HCT116 (cell line): ENCODE results near the gene MSI2. TPM values are rescaled to one million over a fixed set of nuclear protein-coding genes. Genes with fewer than 3 reads are reported as not detected.

Source experiments
- ATAC-seq: fragments of 200-7000 bp; cut with Tn5 transposase; 2 replicates; pipeline ENCODE4 v1.9.1; 2020; ENCODE audit warnings: mild to moderate bottlenecking, moderate library complexity
- BruUV-seq: library from RNA; stranded (reverse); fragments of 400-500 nt; replicated peaks from 2 replicates; lab custom pipeline; 2021; lab: Mats Ljungman, UMichigan
- CTCF ChIA-PET: fragments of 300-600 bp; sonication (Branson Sonifier 250); formaldehyde crosslinking; loops from one replicate; lab custom pipeline; 2021; ENCODE audit warnings: antibody characterized with exemption; lab: Charles Lee
- POLR2A ChIA-PET: fragments of 300-600, 350-600 bp; sonication (Branson Sonifier 250); formaldehyde crosslinking; loops from one replicate; lab custom pipeline; 2021; ENCODE audit warnings: antibody characterized with exemption; lab: Charles Lee
- RAD21 ChIA-PET, 2 experiments: fragments of 300-600 bp; sonication (Branson Sonifier 250); formaldehyde crosslinking; loops; one replicate each; lab custom pipeline; 2023; ENCODE audit warnings: low total read pairs in 2 of 2; ENCODE audit not compliant: uncharacterized antibody in 2 of 2, unreplicated experiment in 2 of 2, low non-redundant PET in 1 of 2; lab: Charles Lee
- DNase-seq: peaks from one replicate; pipeline ENCODE4 v3.0.0-alpha.2; 2010; ENCODE audit warnings: low read depth, low spot score
- H2AFZ ChIP-seq: fragments of 200-600 bp; shearing (Covaris generic), sonication (generic); 2 replicates; pipeline ENCODE4 v1.6.1; 2017; ENCODE audit warnings: low read depth, mixed run types, mixed read lengths, antibody characterized with exemption, low read length; ENCODE audit not compliant: poor library complexity, severe bottlenecking
- H3K27ac ChIP-seq: 2 replicates; pipeline ENCODE4 v1.5.1; 2012; ENCODE audit warnings: low read depth, low read length
- H3K27me3 ChIP-seq: fragments of 200-600 bp; sonication (generic); 2 replicates; pipeline ENCODE4 v1.6.1; 2016; ENCODE audit warnings: mixed run types, low read length, mixed read lengths; ENCODE audit not compliant: insufficient read depth
- H3K36me3 ChIP-seq, 2 experiments: fragments of 200-500 bp in 1 of 2; fragments of 200-600 bp in 1 of 2; sonication (Bioruptor generic) in 1 of 2; sonication (generic) in 1 of 2; 2 replicates each; pipeline versions ENCODE4 v1.5.1 to v1.6.1; 2014 to 2016; ENCODE audit warnings: low read length in 2 of 2, inconsistent platforms in 1 of 2, mixed read lengths in 1 of 2, mixed run types in 1 of 2; ENCODE audit not compliant: insufficient read depth in 2 of 2, control insufficient read depth in 1 of 2
- H3K4me1 ChIP-seq, 2 experiments: fragments of 200-600 bp in 1 of 2; sonication (generic) in 1 of 2; 2 replicates each; pipeline versions ENCODE4 v1.5.1 to v1.6.1; 2012 to 2017; ENCODE audit warnings: low read length in 2 of 2, inconsistent platforms in 1 of 2, mild to moderate bottlenecking in 1 of 2, mixed read lengths in 1 of 2, mixed run types in 1 of 2, moderate library complexity in 1 of 2; ENCODE audit not compliant: insufficient read depth in 2 of 2, control insufficient read depth in 1 of 2
- H3K4me2 ChIP-seq: fragments of 200-600 bp; sonication (generic); 2 replicates; pipeline ENCODE4 v1.6.1; 2017; ENCODE audit warnings: mixed run types, low read length, mixed read lengths
- H3K4me3 ChIP-seq, 2 experiments: fragments of 200-600 bp in 1 of 2; sonication (generic) in 1 of 2; replicated peaks in 1 of 2; 2 replicates each; pipeline ENCODE4 v1.5.1; 2011 to 2016; ENCODE audit warnings: low read length in 2 of 2, control low read depth in 1 of 2, low read depth in 1 of 2, mild to moderate bottlenecking in 1 of 2, mixed read lengths in 1 of 2, mixed run types in 1 of 2
- H3K79me2 ChIP-seq: fragments of 200-600 bp; sonication (generic); 2 replicates; pipeline ENCODE4 v1.6.1; 2017; ENCODE audit warnings: mild to moderate bottlenecking, mixed run types, low read length, moderate library complexity, mixed read lengths; ENCODE audit not compliant: insufficient read depth
- H3K9ac ChIP-seq: fragments of 200-600 bp; sonication (generic); 2 replicates; pipeline ENCODE4 v1.6.1; 2016; ENCODE audit warnings: low read length, mixed read lengths
- H3K9me2 ChIP-seq: fragments of 200-600 bp; sonication (generic), shearing (Covaris generic); 2 replicates; pipeline ENCODE4 v1.6.1; 2017; ENCODE audit warnings: mixed run types, mild to moderate bottlenecking, moderate library complexity; ENCODE audit not compliant: insufficient read depth
- H3K9me3 ChIP-seq, 2 experiments: fragments of 200-500 bp in 1 of 2; fragments of 200-600 bp in 1 of 2; sonication (Bioruptor generic) in 1 of 2; sonication (generic) in 1 of 2; 2 replicates each; pipeline ENCODE4 v1.6.1; 2014 to 2017; ENCODE audit warnings: low read length in 2 of 2, mixed read lengths in 2 of 2, inconsistent platforms in 1 of 2, low read depth in 1 of 2, mild to moderate bottlenecking in 1 of 2, mixed run types in 1 of 2, moderate library complexity in 1 of 2; ENCODE audit not compliant: control insufficient read depth in 1 of 2, insufficient read depth in 1 of 2
- H4K20me1 ChIP-seq: fragments of 200-600 bp; sonication (generic), shearing (Covaris generic); 2 replicates; pipeline ENCODE4 v1.6.1; 2017; ENCODE audit warnings: mixed run types, mild to moderate bottlenecking, moderate library complexity; ENCODE audit not compliant: insufficient read depth
- CEBPB ChIP-seq: IDR thresholded peaks from 2 replicates; pipeline ENCODE4 v1.6.1; 2012; ENCODE audit warnings: low read depth
- ELF1 ChIP-seq: IDR thresholded peaks from 2 replicates; pipeline ENCODE4 v1.6.1; 2012; ENCODE audit warnings: low read depth, borderline replicate concordance
- EZH2 ChIP-seq: fragments of 200-600 bp; sonication (generic); IDR thresholded peaks from 2 replicates; pipeline ENCODE4 v1.6.1; 2017; ENCODE audit warnings: antibody characterized with exemption, mixed run types
- POLR2AphosphoS5 ChIP-seq: IDR thresholded peaks from 2 replicates; pipeline ENCODE4 v1.6.1; 2011; ENCODE audit warnings: mild to moderate bottlenecking, low read depth, low read length, moderate library complexity
- RAD21 ChIP-seq: IDR thresholded peaks from 2 replicates; pipeline ENCODE4 v1.6.1; 2012; ENCODE audit warnings: low read depth, mild to moderate bottlenecking
- intact Hi-C: fragments of 100-400 bp; cut with micrococcal nuclease; formaldehyde crosslinking; loops from 2 replicates; pipeline ENCODE4 v1.10.0; 2022
- total RNA-seq: library from RNA; stranded (reverse); gene quantifications from one replicate; pipeline ENCODE4 v1.2.1, GENCODE V29; 2021; ENCODE audit not compliant: unreplicated experiment
- TF ChIP-seq, protein P1 (sequence below), 3 experiments: fragments of 200-600 bp in 1 of 3; sonication (generic) in 1 of 3; IDR thresholded peaks in 2 of 3; conservative IDR thresholded peaks in 1 of 3; 2 replicates each; pipeline ENCODE4 v1.5.1; 2012 to 2017; ENCODE audit warnings: low read depth in 2 of 3, low read length in 2 of 3, antibody characterized with exemption in 1 of 3, borderline replicate concordance in 1 of 3, control low read depth in 1 of 3, mild to moderate bottlenecking in 1 of 3, mixed read lengths in 1 of 3, mixed run types in 1 of 3, moderate library complexity in 1 of 3; ENCODE audit not compliant: insufficient read depth in 1 of 3
- TF ChIP-seq, protein P2 (sequence below): IDR thresholded peaks from 2 replicates; pipeline ENCODE4 v1.6.1; 2012

MSI2 gene
- total RNA-seq, 1 experiment from 2014 or later, result 137 TPM

DNA sequence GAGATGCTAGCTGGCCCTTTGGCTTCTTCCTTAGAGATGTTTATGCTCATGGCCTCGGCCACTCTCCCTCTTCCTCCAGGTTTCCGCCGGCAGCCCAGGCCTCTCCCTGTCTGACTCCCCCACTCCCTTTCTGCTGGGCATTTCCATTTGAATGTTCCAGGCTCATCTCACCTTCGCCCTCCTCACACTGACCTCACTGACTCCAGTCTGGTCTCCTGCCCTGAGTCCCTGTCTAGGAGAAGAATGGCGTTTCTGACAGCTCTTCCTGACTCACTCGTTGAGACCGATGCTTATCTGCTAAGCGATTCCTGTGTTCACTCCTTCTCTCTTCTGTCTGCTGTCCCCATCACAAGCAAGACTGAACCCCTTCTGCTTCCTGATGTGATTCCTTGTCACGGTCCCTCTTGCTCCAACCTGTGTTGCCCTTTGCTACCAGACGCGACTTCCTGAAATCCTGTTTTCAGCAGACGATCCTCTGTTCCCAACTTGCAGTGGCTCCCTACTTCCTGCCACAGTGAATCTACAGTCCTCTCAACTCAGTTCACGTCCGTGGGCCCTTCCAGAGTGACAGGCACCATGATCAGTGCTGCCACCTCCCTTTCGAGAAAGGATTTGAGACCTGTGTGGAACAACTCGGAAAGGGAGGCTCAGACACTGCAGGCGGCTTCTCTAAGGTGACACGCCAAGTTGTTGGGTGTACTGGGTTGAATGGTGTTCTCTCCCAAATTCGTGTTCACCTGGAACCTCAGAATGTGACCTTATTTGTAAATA lies 176.4 kb downstream of the MSI2 start:
- Histone ChIP-seq H3K9me2 (no peaks in the 10 kb centered on the region), H3K4me2 (no peak overlapping the region), H3K4me1 (peaks cover 21 to 25% of the 10 kb centered on the region in 2 experiments), H3K79me2 (peaks cover 9% of the 10 kb centered on the region; the same call in 1 of the 2 replicates), H4K20me1 (no peaks in the 10 kb centered on the region), H2AFZ (no peak overlapping the region), H3K27ac (no peak overlapping the region; the same call in 1 of the 2 replicates), H3K4me3 (no peak overlapping the region), H3K27me3 (no peaks in the 10 kb centered on the region), H3K36me3 (no peaks in the 10 kb centered on the region), H3K9me3 (no peaks in the 10 kb centered on the region), H3K9ac (no peak overlapping the region)
- no TSS peak for BruUV-seq
- intact Hi-C loops, result no loop called here
- ChIA-PET RAD21 (no interaction called here), CTCF (no interaction called here), POLR2A (interaction anchor here (1.3 kb wide), 1 partner anchor 8 kb away, joined by 5 read pairs; no protein-coding TSS in a partner anchor)
- peak; percentile 52 for ATAC-seq
- DNase-seq, result no peak
- TF ChIP-seq POLR2AphosphoS5 (no peak), RAD21 (peak; percentile 32)
- TF ChIP-seq, protein P1, sequence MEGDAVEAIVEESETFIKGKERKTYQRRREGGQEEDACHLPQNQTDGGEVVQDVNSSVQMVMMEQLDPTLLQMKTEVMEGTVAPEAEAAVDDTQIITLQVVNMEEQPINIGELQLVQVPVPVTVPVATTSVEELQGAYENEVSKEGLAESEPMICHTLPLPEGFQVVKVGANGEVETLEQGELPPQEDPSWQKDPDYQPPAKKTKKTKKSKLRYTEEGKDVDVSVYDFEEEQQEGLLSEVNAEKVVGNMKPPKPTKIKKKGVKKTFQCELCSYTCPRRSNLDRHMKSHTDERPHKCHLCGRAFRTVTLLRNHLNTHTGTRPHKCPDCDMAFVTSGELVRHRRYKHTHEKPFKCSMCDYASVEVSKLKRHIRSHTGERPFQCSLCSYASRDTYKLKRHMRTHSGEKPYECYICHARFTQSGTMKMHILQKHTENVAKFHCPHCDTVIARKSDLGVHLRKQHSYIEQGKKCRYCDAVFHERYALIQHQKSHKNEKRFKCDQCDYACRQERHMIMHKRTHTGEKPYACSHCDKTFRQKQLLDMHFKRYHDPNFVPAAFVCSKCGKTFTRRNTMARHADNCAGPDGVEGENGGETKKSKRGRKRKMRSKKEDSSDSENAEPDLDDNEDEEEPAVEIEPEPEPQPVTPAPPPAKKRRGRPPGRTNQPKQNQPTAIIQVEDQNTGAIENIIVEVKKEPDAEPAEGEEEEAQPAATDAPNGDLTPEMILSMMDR (IDR thresholded peaks at IDR 0.05 in 2 of 3, conservative IDR thresholded peaks at IDR 0.05 in 1 of 3; ENCODE audit: borderline replicate concordance in 1 of 3, insufficient read depth in 1 of 3, low read depth in 2 of 3, low read length in 2 of 3), result 0 out of 6 replicates have a peak, but pooled peaks of 1 of the 3 experiments have one; percentile 20

DNA sequence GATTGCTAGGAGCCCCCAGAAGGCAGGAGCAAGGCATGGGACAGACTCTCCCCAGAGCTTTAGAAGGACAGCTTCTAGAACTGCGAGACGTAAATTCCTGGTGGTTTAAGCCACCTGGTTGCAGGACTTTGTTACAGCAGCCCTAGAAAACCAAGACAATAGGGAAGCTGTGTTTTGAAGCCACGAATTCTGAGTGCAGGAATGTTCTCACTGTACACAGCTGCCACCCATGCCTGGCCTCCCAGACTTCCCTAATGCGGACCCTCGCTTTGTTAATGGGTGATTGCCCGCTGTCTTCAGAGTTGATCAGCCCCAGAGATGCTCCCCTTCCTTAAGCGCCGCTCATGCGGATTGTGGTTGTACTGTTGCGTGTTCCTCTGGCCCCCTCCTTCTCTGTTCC lies 177.1 kb downstream of the MSI2 start:
- H3K9ac ChIP-seq, result no peak overlapping the region
- H3K79me2 ChIP-seq, result peaks cover 9% of the 10 kb centered on the region; the same call in 1 of the 2 replicates
- RAD21 ChIA-PET, result no interaction called here
- peak; percentile 20; the same call in 1 of the 2 replicates for ATAC-seq
- no peaks in the 10 kb centered on the region for H4K20me1 ChIP-seq
- intact Hi-C loops, result no loop called here
- H3K9me3 ChIP-seq, result no peaks in the 10 kb centered on the region
- no peak overlapping the region for H2AFZ ChIP-seq
- CTCF ChIA-PET, result no interaction called here
- POLR2A ChIA-PET, result interaction anchor here (1.3 kb wide), 1 partner anchor 9 kb away, joined by 5 read pairs; no protein-coding TSS in a partner anchor
- H3K4me3 ChIP-seq, result no peak overlapping the region
- no peak for DNase-seq
- no peak overlapping the region for H3K27ac ChIP-seq
- no TSS peak for BruUV-seq
- H3K4me1 ChIP-seq, result peaks cover 28 to 30% of the 10 kb centered on the region in 2 experiments
- no peaks in the 10 kb centered on the region for H3K9me2 ChIP-seq
- no peak overlapping the region for H3K4me2 ChIP-seq
- no peaks in the 10 kb centered on the region for H3K36me3 ChIP-seq
- TF ChIP-seq EZH2 (no peak), CEBPB (no peak), ELF1 (no peak)
- TF ChIP-seq, protein P2, sequence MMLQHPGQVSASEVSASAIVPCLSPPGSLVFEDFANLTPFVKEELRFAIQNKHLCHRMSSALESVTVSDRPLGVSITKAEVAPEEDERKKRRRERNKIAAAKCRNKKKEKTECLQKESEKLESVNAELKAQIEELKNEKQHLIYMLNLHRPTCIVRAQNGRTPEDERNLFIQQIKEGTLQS, result no peak
- H3K27me3 ChIP-seq, result no peaks in the 10 kb centered on the region
